Erythroblast (primary cell): ENCODE data around the gene XRCC2.

Experiments used
- GATA1 ChIP-seq: IDR thresholded peaks from 2 replicates; pipeline ENCODE4 v1.6.1; 2011; ENCODE audit warnings: low read depth, mild to moderate bottlenecking, control low read depth, low read length, moderate library complexity
- POLR2A ChIP-seq: IDR thresholded peaks from 2 replicates; pipeline ENCODE4 v1.6.1; 2011; ENCODE audit warnings: mild to moderate bottlenecking, low read length

DNA sequence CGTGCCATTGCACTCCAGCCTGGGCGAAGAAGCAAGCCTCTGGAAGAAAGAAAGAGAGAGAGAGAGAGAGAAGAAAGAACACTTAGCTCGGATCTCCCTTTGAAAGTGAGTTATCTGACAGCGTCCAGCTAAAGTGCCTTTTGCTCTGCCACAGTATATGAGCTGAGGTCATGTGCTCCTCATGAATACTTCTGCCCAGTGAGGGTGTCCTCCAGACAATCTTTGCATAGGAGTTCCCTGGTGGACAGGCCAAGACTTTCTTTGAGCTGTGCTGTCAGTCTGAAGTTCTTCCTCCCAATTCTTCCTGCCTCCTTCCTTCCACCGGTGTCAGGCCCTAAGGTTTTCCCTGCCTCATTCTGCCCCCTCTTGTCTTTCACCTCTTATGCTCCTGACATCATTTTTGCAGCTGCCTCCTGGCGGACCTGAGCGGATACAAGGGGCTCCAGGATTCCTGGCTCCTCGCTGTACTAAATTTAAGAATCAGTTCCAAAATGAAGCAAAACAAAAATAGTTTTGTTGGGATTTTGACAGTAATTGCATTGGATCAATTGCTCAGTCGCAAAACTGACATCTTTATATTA, 31.9 kb downstream of the XRCC2 start:
- no peak for TF ChIP-seq POLR2A
- no peak for TF ChIP-seq GATA1
